ENCODE results near the gene RBMS1. TPM values are rescaled to one million over a fixed set of nuclear protein-coding genes. Genes with fewer than 3 reads are reported as not detected.

Gene RBMS1
- total RNA-seq, 1 experiment from 2014 or later = 65.4 TPM

GRCh38 chr2:160478660-160479059, 14.9 kb downstream of the RBMS1 start:
- Mint-ChIP-seq H3K4me1 (ENCODE audit: insufficient read depth, unreplicated experiment) (no peaks in the 10 kb centered on the region), H3K36me3 (ENCODE audit: insufficient read depth, unreplicated experiment) (no peaks in the 10 kb centered on the region), H3K27me3 (ENCODE audit: insufficient read depth, unreplicated experiment) (no peaks in the 10 kb centered on the region), H3K27ac (ENCODE audit: low read depth, unreplicated experiment) (no peak overlapping the region), H3K4me3 (ENCODE audit: unreplicated experiment) (no peak overlapping the region), H3K9me3 (ENCODE audit: unreplicated experiment) (no peaks in the 10 kb centered on the region)
- no peak for DNase-seq (ENCODE audit: unreplicated experiment)
- ChIA-PET CTCF (interaction anchor here (0.6 kb wide), 2 partner anchors 200 to 515 kb away, joined by 3 read pairs; no protein-coding TSS in a partner anchor), POLR2A (interaction anchor here (0.7 to 1.6 kb wide), 2 partner anchors 14 to 202 kb away, joined by 3 to 4 read pairs; no protein-coding TSS in a partner anchor)
- TF ChIP-seq, protein P1, sequence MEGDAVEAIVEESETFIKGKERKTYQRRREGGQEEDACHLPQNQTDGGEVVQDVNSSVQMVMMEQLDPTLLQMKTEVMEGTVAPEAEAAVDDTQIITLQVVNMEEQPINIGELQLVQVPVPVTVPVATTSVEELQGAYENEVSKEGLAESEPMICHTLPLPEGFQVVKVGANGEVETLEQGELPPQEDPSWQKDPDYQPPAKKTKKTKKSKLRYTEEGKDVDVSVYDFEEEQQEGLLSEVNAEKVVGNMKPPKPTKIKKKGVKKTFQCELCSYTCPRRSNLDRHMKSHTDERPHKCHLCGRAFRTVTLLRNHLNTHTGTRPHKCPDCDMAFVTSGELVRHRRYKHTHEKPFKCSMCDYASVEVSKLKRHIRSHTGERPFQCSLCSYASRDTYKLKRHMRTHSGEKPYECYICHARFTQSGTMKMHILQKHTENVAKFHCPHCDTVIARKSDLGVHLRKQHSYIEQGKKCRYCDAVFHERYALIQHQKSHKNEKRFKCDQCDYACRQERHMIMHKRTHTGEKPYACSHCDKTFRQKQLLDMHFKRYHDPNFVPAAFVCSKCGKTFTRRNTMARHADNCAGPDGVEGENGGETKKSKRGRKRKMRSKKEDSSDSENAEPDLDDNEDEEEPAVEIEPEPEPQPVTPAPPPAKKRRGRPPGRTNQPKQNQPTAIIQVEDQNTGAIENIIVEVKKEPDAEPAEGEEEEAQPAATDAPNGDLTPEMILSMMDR (IDR thresholded peaks at IDR 0.05; ENCODE audit: unreplicated experiment) = no peak
- intact Hi-C loops (cut with micrococcal nuclease) = no loop called here
- BruUV-seq (replicated peaks) = no TSS peak

GRCh38 chr2:160477032-160477431, 16.6 kb downstream of the RBMS1 start:
- DNase-seq (ENCODE audit: unreplicated experiment) = no peak
- Mint-ChIP-seq H3K9me3 (ENCODE audit: unreplicated experiment) (no peaks in the 10 kb centered on the region), H3K27ac (ENCODE audit: low read depth, unreplicated experiment) (no peak overlapping the region), H3K27me3 (ENCODE audit: insufficient read depth, unreplicated experiment) (no peaks in the 10 kb centered on the region), H3K4me1 (ENCODE audit: insufficient read depth, unreplicated experiment) (peaks cover 7% of the 10 kb centered on the region), H3K36me3 (ENCODE audit: insufficient read depth, unreplicated experiment) (no peaks in the 10 kb centered on the region), H3K4me3 (ENCODE audit: unreplicated experiment) (no peak overlapping the region)
- intact Hi-C loops (cut with micrococcal nuclease) = no loop called here
- ChIA-PET POLR2A (no interaction called here), CTCF (interaction anchor here (0.7 to 1.7 kb wide), 2 partner anchors 10 to 865 kb away, joined by 3 to 4 read pairs; no protein-coding TSS in a partner anchor)
- TF ChIP-seq, protein P1 (IDR thresholded peaks at IDR 0.05; ENCODE audit: unreplicated experiment) = no peak
- no TSS peak for BruUV-seq (replicated peaks)

DNA sequence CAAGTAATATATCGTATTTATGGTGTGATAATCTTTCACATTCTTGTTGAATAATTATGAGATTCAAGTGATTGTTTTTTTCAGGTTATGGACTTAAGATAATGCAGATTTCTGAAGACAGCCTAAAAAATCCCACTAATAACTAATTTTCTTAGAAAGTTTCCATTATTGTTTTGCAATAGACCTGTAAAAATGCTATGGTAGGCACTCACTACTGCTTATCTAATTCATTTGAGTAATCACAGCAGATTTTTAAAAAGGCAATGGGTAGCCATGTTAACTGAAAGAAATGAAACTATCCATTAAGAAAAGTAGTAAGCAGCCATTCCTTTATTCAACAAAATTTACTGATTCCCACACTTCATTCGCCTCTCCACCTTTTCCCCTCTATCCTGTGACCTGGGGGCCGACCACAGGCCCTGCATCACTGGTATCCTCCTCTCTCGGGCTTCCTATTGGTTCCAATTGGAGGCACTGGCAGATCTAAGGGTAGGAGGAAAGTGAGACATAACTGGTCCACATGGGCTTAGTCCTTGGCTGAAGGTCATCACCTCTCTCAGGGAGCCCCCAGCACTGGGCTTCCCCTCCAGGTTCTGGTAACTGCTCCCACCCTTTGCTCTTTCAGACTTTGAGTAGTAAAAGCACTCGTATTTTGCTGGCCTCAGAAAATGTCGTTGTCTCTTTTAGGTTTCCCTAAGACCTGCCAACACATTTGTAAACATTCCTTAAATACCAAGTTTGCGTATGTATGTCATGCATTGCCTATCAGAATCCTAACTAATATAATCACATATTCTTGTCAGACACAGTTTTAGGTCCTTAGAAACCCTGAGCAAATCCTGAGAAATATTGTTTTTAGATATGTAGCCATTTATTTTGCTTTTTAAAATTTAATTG, 18.5 kb downstream of the RBMS1 start:
- Mint-ChIP-seq H3K36me3 (ENCODE audit: insufficient read depth, unreplicated experiment) (no peaks in the 10 kb centered on the region), H3K27ac (ENCODE audit: low read depth, unreplicated experiment) (no peak overlapping the region), H3K4me1 (ENCODE audit: insufficient read depth, unreplicated experiment) (peaks cover 7% of the 10 kb centered on the region), H3K27me3 (ENCODE audit: insufficient read depth, unreplicated experiment) (no peaks in the 10 kb centered on the region), H3K9me3 (ENCODE audit: unreplicated experiment) (no peaks in the 10 kb centered on the region), H3K4me3 (ENCODE audit: unreplicated experiment) (no peak overlapping the region)
- POLR2A ChIA-PET = no interaction called here
- intact Hi-C loops (cut with micrococcal nuclease) = no loop called here
- no TSS peak for BruUV-seq (replicated peaks)
- no peak for DNase-seq (ENCODE audit: unreplicated experiment)
- CTCF ChIA-PET = interaction anchor here (0.9 kb wide), 1 partner anchor 495 kb away, joined by 4 read pairs; no protein-coding TSS in a partner anchor
- TF ChIP-seq, protein P1 (IDR thresholded peaks at IDR 0.05; ENCODE audit: unreplicated experiment) = no peak

- no peak for DNase-seq (ENCODE audit: unreplicated experiment)
- Mint-ChIP-seq H3K27ac (ENCODE audit: low read depth, unreplicated experiment) (no peak overlapping the region), H3K9me3 (ENCODE audit: unreplicated experiment) (no peaks in the 10 kb centered on the region), H3K27me3 (ENCODE audit: insufficient read depth, unreplicated experiment) (no peaks in the 10 kb centered on the region), H3K4me1 (ENCODE audit: insufficient read depth, unreplicated experiment) (peaks cover 13% of the 10 kb centered on the region), H3K36me3 (ENCODE audit: insufficient read depth, unreplicated experiment) (no peaks in the 10 kb centered on the region), H3K4me3 (ENCODE audit: unreplicated experiment) (no peak overlapping the region)
- BruUV-seq (replicated peaks) = no TSS peak
- ChIA-PET CTCF (interaction anchor here (0.5 to 0.7 kb wide), 2 partner anchors 13 to 47 kb away, joined by 3 to 4 read pairs; no protein-coding TSS in a partner anchor), POLR2A (interaction anchor here (0.6 to 0.7 kb wide), 2 partner anchors 24 to 150 kb away, joined by 3 read pairs; no protein-coding TSS in a partner anchor)
- TF ChIP-seq, protein P1 (IDR thresholded peaks at IDR 0.05; ENCODE audit: unreplicated experiment) = no peak
- intact Hi-C loops (cut with micrococcal nuclease) = no loop called here
Observed at GRCh38 chr2:160474319-160474645, 19.3 kb downstream of the RBMS1 start.
